ENCODE results near the gene C3orf20. TPM values are rescaled to one million over a fixed set of nuclear protein-coding genes. Genes with fewer than 3 reads are reported as not detected.

The C3orf20 gene
- total and polyA plus RNA-seq, 11 donors: 0.21 to 0.31 TPM; not detected in 9

- Histone ChIP-seq H3K4me1 (peaks cover 0 to 12% (median 0%) of the 10 kb centered on the region in 12 donors), H3K4me3 (no peak overlapping the region), H3K36me3 (no peaks in the 10 kb centered on the region), H3K27ac (no peak overlapping the region), H3K9me3 (peaks cover 0 to 24% (median 7%) of the 10 kb centered on the region in 12 donors), H3K27me3 (peaks cover 0 to 5% (median 0%) of the 10 kb centered on the region in 9 donors)
- TF ChIP-seq POLR2A (IDR thresholded peaks at IDR 0.05): no peak
- TF ChIP-seq, protein P1, sequence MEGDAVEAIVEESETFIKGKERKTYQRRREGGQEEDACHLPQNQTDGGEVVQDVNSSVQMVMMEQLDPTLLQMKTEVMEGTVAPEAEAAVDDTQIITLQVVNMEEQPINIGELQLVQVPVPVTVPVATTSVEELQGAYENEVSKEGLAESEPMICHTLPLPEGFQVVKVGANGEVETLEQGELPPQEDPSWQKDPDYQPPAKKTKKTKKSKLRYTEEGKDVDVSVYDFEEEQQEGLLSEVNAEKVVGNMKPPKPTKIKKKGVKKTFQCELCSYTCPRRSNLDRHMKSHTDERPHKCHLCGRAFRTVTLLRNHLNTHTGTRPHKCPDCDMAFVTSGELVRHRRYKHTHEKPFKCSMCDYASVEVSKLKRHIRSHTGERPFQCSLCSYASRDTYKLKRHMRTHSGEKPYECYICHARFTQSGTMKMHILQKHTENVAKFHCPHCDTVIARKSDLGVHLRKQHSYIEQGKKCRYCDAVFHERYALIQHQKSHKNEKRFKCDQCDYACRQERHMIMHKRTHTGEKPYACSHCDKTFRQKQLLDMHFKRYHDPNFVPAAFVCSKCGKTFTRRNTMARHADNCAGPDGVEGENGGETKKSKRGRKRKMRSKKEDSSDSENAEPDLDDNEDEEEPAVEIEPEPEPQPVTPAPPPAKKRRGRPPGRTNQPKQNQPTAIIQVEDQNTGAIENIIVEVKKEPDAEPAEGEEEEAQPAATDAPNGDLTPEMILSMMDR (IDR thresholded peaks at IDR 0.05): peak; percentile 31 to 75 (median 58)
- DNase-seq (peak in 4 of 5 donors; percentile 54 to 68 (median 56)), ATAC-seq (peak; percentile 78 to 94 (median 87))
- intact Hi-C loops (cut with DNase I): loop anchor here in 7 of 10 donors (1.0 to 5.0 kb wide), 5 partner anchors 99 to 109 kb away; partner anchors contain the start of gene C3orf20 (in 1 of the 7)
- WGBS, 4 donors: 28 to 39% (median 30%) methylated on average over 12 of the region's 12 CpGs
Measured at GRCh38 chr3:14780927-14781507, 106.1 kb downstream of the C3orf20 start.

DNA sequence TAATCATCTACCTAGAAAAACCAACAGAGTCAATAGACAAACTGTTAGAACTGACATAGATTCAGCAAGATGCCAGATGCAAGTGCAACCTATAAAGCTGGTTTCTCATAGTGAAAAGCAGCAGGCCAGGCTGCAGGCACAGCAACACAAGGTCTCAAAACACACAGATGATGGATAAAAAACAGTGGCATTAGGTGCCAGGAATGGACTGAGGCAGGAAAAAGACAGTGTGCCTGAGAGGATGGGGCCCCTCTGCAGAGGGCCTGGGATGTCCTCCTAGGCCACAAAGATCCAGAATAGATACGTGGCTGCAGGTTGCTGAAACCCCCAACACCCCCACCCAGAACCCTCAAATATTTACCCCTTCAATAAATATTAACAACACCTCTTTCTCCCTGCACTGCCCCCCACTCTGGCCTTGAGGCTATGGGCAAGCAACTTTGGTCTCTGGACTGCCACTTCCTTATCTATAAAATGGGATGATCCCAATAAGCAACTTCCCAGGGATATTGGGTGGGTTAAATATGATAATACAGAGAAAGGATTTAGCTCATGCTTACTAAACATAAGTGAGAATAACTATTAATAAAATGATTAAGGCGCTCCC lies 108.6 kb downstream of the C3orf20 start:
- H3K4me3 ChIP-seq: no peak overlapping the region
- ATAC-seq: no peak
- H3K4me1 ChIP-seq: peaks cover 0 to 12% (median 0%) of the 10 kb centered on the region in 12 donors
- no peak for DNase-seq
- H3K36me3 ChIP-seq: no peaks in the 10 kb centered on the region
- peaks cover 0 to 5% (median 0%) of the 10 kb centered on the region in 9 donors for H3K27me3 ChIP-seq
- 84 to 93% (median 84%) methylated on average over 2 of the region's 2 CpGs for WGBS, 4 donors
- TF ChIP-seq POLR2A (IDR thresholded peaks at IDR 0.05): no peak
- TF ChIP-seq, protein P1 (IDR thresholded peaks at IDR 0.05): no peak
- H3K27ac ChIP-seq: no peak overlapping the region
- intact Hi-C loops (cut with DNase I): loop anchor here in 2 of 10 donors (5.0 kb wide), 2 partner anchors 101 to 111 kb away; no protein-coding TSS in a partner anchor
- peaks cover 0 to 15% (median 5%) of the 10 kb centered on the region in 12 donors for H3K9me3 ChIP-seq

- H3K27me3 ChIP-seq: peaks cover 0 to 5% (median 0%) of the 10 kb centered on the region in 9 donors
- ATAC-seq (no peak), DNase-seq (no peak)
- peaks cover 0 to 12% (median 0%) of the 10 kb centered on the region in 12 donors for H3K4me1 ChIP-seq
- intact Hi-C loops (cut with DNase I): loop anchor here in 2 of 10 donors (5.0 kb wide), 2 partner anchors 102 to 112 kb away; no protein-coding TSS in a partner anchor
- no peaks in the 10 kb centered on the region for H3K36me3 ChIP-seq
- no peak overlapping the region for H3K27ac ChIP-seq
- WGBS, 4 donors: 41 to 47% (median 43%) methylated on average over 8 of the region's 8 CpGs
- H3K4me3 ChIP-seq: no peak overlapping the region
- TF ChIP-seq POLR2A (IDR thresholded peaks at IDR 0.05): no peak
- TF ChIP-seq, protein P1 (IDR thresholded peaks at IDR 0.05): no peak
- peaks cover 0 to 9% (median under 1%) of the 10 kb centered on the region in 12 donors for H3K9me3 ChIP-seq
Measured at GRCh38 chr3:14784087-14784681, 109.2 kb downstream of the C3orf20 start.

All from heart left ventricle (tissue), 16 donors.